Effector memory CD8-positive, alpha-beta T cell (primary cell): Measurements from ENCODE around the gene TPR.

Source experiments
- ATAC-seq: fragments of 150-1000 bp; cut with Tn5 transposase; replicated peaks from 2 replicates; pipeline ENCODE4 v1.10.0; 2021; ENCODE audit warnings: mild to moderate bottlenecking, moderate library complexity
- DNase-seq, 3 experiments: peaks; one replicate each; pipeline ENCODE4 v3.0.0; 2021
- H3K27ac Mint-ChIP-seq, 2 donors: one replicate each; pipeline ENCODE4 v1.8.0; 2022; ENCODE audit warnings: mild to moderate bottlenecking in 2 of 2, mixed read lengths in 2 of 2, moderate library complexity in 2 of 2
- H3K27me3 Mint-ChIP-seq, 2 donors: one replicate each; pipeline ENCODE4 v1.8.0; 2022; ENCODE audit warnings: mixed read lengths in 2 of 2
- H3K36me3 Mint-ChIP-seq: one replicate; pipeline ENCODE4 v1.8.0; 2022; ENCODE audit warnings: mild to moderate bottlenecking, moderate library complexity, mixed read lengths; ENCODE audit not compliant: insufficient read depth
- H3K4me1 Mint-ChIP-seq, 2 donors: one replicate each; pipeline ENCODE4 v1.8.0; 2022; ENCODE audit warnings: low read depth in 2 of 2, mixed read lengths in 2 of 2
- H3K4me3 Mint-ChIP-seq, 2 donors: one replicate each; pipeline ENCODE4 v1.8.0; 2022; ENCODE audit warnings: mild to moderate bottlenecking in 2 of 2, mixed read lengths in 2 of 2, moderate library complexity in 2 of 2
- H3K9me3 Mint-ChIP-seq, 2 donors: one replicate each; pipeline ENCODE4 v1.8.0; 2022; ENCODE audit warnings: mixed read lengths in 2 of 2

Gene TPR

DNA sequence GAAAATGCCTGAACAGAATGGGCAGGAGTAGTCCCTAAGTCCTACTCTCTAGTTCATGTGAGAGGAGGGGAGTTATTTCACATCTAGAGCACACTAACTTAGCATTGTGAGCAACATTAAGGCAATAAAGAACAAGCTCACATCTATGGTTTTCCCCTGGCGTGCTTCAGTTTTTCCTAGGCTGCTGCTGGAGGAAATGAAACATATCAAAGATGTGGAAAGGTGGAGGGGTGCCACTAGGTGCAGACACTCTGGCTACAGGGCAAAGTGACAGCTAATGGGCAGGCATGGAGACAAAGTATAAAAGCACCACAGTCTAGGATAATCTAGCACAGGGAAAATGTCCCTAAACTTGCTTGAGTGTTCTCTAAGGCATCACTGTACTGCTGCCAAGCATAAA lies 82.2 kb downstream of the TPR start:
- Mint-ChIP-seq H3K27me3 (peaks cover 21 to 45% of the 10 kb centered on the region in 2 donors), H3K4me1 (no peaks in the 10 kb centered on the region), H3K36me3 (no peaks in the 10 kb centered on the region), H3K9me3 (no peaks in the 10 kb centered on the region), H3K27ac (no peak overlapping the region), H3K4me3 (no peak overlapping the region)
- no peak for ATAC-seq
- DNase-seq = no peak

DNA sequence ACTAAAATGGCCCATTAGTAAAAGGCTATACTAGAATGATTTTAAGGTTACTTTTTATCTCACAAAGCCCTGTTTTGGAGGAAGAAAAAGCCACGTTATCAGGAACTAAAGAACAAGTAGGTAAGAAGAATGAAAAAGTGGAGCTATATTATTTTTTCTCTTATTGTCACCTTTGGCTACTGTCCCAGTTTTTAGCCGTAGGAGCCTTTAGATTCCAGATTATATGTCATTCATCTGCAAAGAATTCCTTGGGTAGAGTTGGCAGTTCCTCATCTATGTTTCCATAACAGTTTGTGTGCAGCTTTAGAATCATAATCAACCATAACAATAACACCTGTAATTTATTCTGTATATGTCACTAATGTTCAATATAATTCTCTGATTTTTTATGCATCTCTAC lies 83.8 kb downstream of the TPR start:
- H3K4me1 Mint-ChIP-seq = no peaks in the 10 kb centered on the region
- H3K27me3 Mint-ChIP-seq = peaks cover 33 to 58% of the 10 kb centered on the region in 2 donors
- H3K27ac Mint-ChIP-seq = no peak overlapping the region
- no peaks in the 10 kb centered on the region for H3K36me3 Mint-ChIP-seq
- no peaks in the 10 kb centered on the region for H3K9me3 Mint-ChIP-seq
- no peak overlapping the region for H3K4me3 Mint-ChIP-seq
- no peak for ATAC-seq
- no peak for DNase-seq

DNA sequence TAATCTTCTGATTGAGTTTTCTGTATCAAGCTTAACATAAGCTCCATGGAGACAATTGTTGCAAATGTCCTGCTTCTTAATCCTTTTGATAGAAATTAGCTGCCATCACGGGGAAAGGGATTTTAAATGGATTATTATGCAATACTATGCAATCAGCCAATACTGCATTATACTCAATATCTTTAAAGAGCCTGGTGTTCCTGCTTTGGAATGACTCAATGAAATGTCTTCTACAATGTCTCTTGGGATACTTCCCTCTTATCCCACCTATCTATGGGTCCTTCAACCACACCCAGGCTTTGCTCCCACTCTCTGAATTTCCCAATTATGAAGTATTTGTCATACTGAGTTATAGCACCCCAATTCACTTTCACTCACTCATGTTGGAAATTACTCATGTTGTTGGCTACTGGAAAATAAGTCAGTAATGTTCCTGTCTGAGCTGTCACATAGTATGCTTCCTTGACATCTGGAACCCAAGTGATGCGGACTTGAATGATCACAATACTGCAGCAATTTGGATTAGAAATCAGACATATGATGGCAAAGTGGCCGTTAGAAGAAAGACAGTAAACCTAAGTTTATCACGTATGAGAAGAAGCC lies 85.0 kb downstream of the TPR start:
- Mint-ChIP-seq H3K4me1 (no peaks in the 10 kb centered on the region), H3K27ac (no peak overlapping the region), H3K9me3 (no peaks in the 10 kb centered on the region), H3K4me3 (no peak overlapping the region), H3K36me3 (no peaks in the 10 kb centered on the region), H3K27me3 (peaks cover 35 to 56% of the 10 kb centered on the region in 2 donors)
- ATAC-seq (no peak), DNase-seq (no peak)

DNA sequence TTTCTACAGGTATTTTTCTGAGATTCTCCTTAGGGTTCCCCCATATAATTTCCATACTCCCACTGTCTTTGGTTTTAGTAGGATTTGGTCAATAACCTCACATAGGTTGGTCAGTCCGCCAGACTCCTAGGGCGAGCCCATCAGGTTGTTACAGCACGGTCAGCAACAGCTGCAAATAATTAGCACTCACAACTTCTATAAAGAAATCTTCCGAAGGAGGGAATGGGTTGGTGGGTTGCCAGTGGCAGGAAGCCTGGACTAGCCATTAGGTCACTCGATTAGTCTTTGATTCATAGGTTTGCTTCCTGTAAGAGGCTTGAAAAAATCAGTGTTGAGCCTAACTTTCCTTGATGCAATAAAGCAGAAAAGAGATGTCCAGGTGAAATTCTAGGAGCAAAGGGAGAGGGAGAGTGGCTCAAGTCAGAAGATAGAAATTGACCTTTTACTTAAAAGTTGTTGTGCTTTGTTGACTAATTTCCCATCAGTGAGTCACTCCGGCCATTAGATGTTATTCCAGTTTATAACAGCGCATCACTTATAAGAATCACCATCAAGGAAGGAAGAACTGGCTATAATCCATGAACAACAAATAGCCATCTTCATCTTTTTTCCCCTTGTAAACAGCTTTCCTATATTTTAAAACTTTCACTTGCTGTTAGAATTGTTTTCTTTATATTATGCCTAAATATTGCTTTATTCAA lies 88.3 kb downstream of the TPR start:
- no peak for DNase-seq
- Mint-ChIP-seq H3K4me1 (no peaks in the 10 kb centered on the region), H3K9me3 (no peaks in the 10 kb centered on the region), H3K36me3 (no peaks in the 10 kb centered on the region), H3K27ac (no peak overlapping the region), H3K27me3 (peaks cover 42 to 46% of the 10 kb centered on the region in 2 donors), H3K4me3 (no peak overlapping the region)
- ATAC-seq = no peak

DNA sequence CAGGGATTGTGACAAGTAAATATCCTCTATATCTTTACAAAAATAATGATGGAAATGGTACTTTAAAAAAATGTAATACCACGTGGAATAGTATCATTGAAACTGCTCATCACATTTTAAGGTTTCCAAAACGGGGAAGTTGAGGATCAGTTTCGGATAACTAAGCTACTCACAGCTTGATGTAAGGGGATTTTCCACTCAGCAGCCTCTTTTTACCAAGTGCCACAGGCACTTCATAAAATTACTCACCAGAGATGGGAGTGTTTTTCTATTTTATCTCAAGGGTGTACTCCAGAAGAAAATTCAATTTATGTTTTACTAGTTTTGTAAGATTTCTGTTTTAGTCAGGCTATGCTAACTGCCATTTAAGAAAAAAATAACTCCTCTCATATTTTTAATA lies 91.7 kb downstream of the TPR start:
- H3K27ac Mint-ChIP-seq = no peak overlapping the region
- ATAC-seq (no peak), DNase-seq (no peak)
- H3K36me3 Mint-ChIP-seq = no peaks in the 10 kb centered on the region
- no peak overlapping the region for H3K4me3 Mint-ChIP-seq
- no peaks in the 10 kb centered on the region for H3K4me1 Mint-ChIP-seq
- no peaks in the 10 kb centered on the region for H3K9me3 Mint-ChIP-seq
- H3K27me3 Mint-ChIP-seq = peaks cover 22 to 32% of the 10 kb centered on the region in 2 donors

DNA sequence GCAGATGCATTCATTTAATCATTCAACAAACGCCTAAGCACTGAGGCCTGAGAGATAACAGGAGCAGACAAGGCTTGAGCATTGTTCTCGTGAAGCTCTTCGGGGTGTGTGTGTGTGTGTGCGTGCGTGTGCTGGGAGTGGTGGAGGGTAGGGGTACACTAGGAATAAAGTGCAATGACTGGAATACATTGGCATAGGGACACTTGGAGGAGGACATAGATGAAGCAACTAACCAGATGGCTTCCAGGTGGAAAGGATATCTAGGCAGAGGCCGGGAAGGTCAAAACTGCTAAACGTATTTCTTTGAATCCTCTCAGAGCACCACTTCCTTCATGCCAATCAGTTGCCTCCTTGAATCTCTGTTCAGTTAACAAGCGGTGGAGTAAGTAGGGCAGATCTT lies 92.6 kb downstream of the TPR start:
- no peaks in the 10 kb centered on the region for H3K36me3 Mint-ChIP-seq
- ATAC-seq (no peak), DNase-seq (no peak)
- H3K27me3 Mint-ChIP-seq = peaks cover 13 to 24% of the 10 kb centered on the region in 2 donors
- H3K4me1 Mint-ChIP-seq = no peaks in the 10 kb centered on the region
- H3K27ac Mint-ChIP-seq = no peak overlapping the region
- H3K4me3 Mint-ChIP-seq = no peak overlapping the region
- no peaks in the 10 kb centered on the region for H3K9me3 Mint-ChIP-seq

DNA sequence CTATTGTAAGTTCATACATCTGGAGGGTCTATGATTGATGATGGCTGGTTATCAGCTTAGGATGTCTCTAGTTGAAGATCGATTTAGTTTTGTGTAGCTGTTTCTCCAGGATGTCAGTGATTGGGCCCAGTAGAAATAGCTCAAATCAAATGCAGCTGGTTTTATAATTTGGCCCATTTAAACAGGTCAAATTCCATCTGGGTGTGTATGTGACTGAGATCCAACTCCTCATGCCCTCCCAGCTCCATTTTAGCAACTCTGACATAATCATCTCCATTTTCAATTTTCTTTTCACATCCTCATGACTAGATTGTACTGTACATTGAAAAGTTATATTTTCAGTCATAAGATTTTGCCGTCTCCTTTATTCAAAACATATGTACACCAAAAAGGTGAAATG lies 99.2 kb downstream of the TPR start:
- no peak for ATAC-seq
- Mint-ChIP-seq H3K4me1 (no peaks in the 10 kb centered on the region), H3K9me3 (no peaks in the 10 kb centered on the region), H3K4me3 (no peak overlapping the region), H3K36me3 (no peaks in the 10 kb centered on the region), H3K27me3 (peaks cover 7% of the 10 kb centered on the region in 2 donors), H3K27ac (no peak overlapping the region)
- DNase-seq = no peak

DNA sequence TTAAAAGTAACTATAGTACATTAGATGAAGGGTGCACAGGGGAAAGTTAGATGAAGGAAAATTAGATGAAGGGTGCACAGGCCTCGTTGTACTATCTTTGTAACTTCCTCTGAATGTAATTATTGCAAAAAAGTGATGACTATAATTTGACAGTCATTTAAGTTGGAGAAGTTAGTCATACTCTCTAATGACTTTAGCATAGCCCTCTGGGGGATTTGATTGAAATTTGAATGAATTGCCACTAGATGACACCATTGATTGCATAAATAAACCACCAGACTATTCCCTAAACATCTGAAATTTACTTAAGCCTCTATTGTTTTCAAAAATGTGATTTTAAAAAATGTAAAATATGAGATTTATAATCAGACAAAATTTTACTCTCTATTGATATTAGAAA lies 102.6 kb downstream of the TPR start:
- peaks cover 7% of the 10 kb centered on the region in 2 donors for H3K27me3 Mint-ChIP-seq
- no peak for DNase-seq
- no peaks in the 10 kb centered on the region for H3K36me3 Mint-ChIP-seq
- no peak for ATAC-seq
- H3K4me1 Mint-ChIP-seq = no peaks in the 10 kb centered on the region
- H3K4me3 Mint-ChIP-seq = no peak overlapping the region
- no peaks in the 10 kb centered on the region for H3K9me3 Mint-ChIP-seq
- no peak overlapping the region for H3K27ac Mint-ChIP-seq

DNA sequence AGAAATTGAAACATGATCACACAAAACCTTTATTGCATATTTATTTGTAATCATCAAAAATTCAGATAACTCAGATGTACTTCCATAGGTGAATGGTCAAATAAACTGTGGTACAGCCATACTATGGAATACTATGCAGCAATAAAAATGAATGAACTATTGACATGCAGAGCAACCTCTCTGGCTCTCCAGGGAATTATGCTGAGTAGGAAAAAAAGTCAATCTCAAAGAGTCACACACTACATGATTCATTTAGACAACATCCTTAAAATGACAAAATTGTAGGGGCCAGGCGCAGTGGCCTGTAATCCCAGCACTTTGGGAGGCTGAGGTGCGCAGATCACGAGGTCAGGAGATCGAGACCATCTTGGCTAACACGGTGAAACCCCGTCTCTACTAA lies 104.0 kb downstream of the TPR start:
- DNase-seq (no peak), ATAC-seq (no peak)
- Mint-ChIP-seq H3K36me3 (no peaks in the 10 kb centered on the region), H3K27ac (no peak overlapping the region), H3K4me1 (no peaks in the 10 kb centered on the region), H3K4me3 (no peak overlapping the region), H3K9me3 (peaks cover 0 to 4% of the 10 kb centered on the region in 2 donors), H3K27me3 (peaks cover 7 to 10% of the 10 kb centered on the region in 2 donors)
